Heart right ventricle (tissue), 16 donors: ENCODE measurements around the gene OCA2. TPM values are rescaled to one million over a fixed set of nuclear protein-coding genes. Genes with fewer than 3 reads are reported as not detected.

Experiments used
- ATAC-seq, 8 donors: fragments of 200-7000 bp; cut with Tn5 transposase; one replicate each; pipeline ENCODE4 v1.9.1; 2020; ENCODE audit warnings: mild to moderate bottlenecking in 8 of 8, moderate library complexity in 8 of 8, moderate number of reproducible peaks in 1 of 8
- DNase-seq, 2 donors: peaks; one replicate each; pipeline ENCODE4 v3.0.0-alpha.2; 2020
- H3K27ac ChIP-seq, 10 donors: fragments of 200-600 bp; sonication (generic) in 2 of 10; one replicate each; pipeline versions ENCODE4 v1.5.0 to v1.8.0; 2020 to 2022; ENCODE audit warnings: mild to moderate bottlenecking in 3 of 10
- H3K27me3 ChIP-seq, 7 donors: fragments of 200-600 bp; one replicate each; pipeline ENCODE4 v1.8.0; 2021 to 2022; ENCODE audit warnings: mild to moderate bottlenecking in 2 of 7
- H3K36me3 ChIP-seq, 9 donors: fragments of 200-600 bp; sonication (generic) in 1 of 9; one replicate each; pipeline versions ENCODE4 v1.5.0 to v1.8.0; 2020 to 2022; ENCODE audit warnings: mild to moderate bottlenecking in 2 of 9
- H3K4me1 ChIP-seq, 9 donors: fragments of 200-600 bp; sonication (generic) in 1 of 9; one replicate each; pipeline versions ENCODE4 v1.5.0 to v1.8.0; 2020 to 2022; ENCODE audit warnings: mild to moderate bottlenecking in 4 of 9
- H3K4me3 ChIP-seq, 10 donors: fragments of 200-600 bp; sonication (generic) in 2 of 10; one replicate each; pipeline versions ENCODE4 v1.5.0 to v1.8.0; 2020 to 2022; ENCODE audit warnings: mild to moderate bottlenecking in 7 of 10, moderate library complexity in 2 of 10
- H3K9me3 ChIP-seq, 11 donors: fragments of 200-600 bp in 10 of 11; sonication (generic) in 2 of 11; one replicate each; pipeline versions ENCODE4 v1.5.0 to v1.8.0; 2013 to 2022; ENCODE audit warnings: mild to moderate bottlenecking in 2 of 11, control low read depth in 1 of 11, moderate library complexity in 1 of 11
- WGBS, 2 donors: extraction: QIAGEN DNeasy Blood & Tissue Kit; methylation state at CpG; one replicate each; pipeline ENCODE4 v1.1.7; 2013; ENCODE audit warnings: inconsistent platforms in 1 of 2; 5-methylcytosine and 5-hydroxymethylcytosine counted together
- intact Hi-C, 10 donors: fragments of 100-400 bp; cut with DNase I; formaldehyde crosslinking; loops; one replicate each; pipeline versions ENCODE4 v1.11.1 to v1.14.2; 2022
- polyA plus RNA-seq, 2 donors: library from polyadenylated mRNA; stranded (reverse); fragments of 200-250 nt; gene quantifications; one replicate each; pipeline ENCODE4 v1.2.3, GENCODE V29; 2013
- total RNA-seq, 10 donors: library from RNA; stranded (reverse); fragmentation: NEBNext Ultra II Directional in 3 of 10; extraction: Animal tissue kit (Norgen Biotek cat#: 25700) in 3 of 10; gene quantifications; one replicate each; pipeline versions ENCODE4 v1.2.1 to v1.2.4, GENCODE V29; 2021 to 2023
- TF ChIP-seq, protein P1 (sequence below), 9 donors: fragments of 200-600 bp; sonication (generic) in 2 of 9; IDR thresholded peaks; one replicate each; pipeline versions ENCODE4 v1.5.0 to v1.8.0; 2021 to 2022; ENCODE audit warnings: antibody characterized with exemption in 9 of 9, mild to moderate bottlenecking in 5 of 9, moderate library complexity in 1 of 9
- donor health status: Arrhythmogenic right ventricular cardiomyopathy.
- donor health status: ischemic (EF 13 %, LVEDD 7.1; RV severe dilation, severe dysfunction).
- donor health status: healthy with polysubstance abuse.
- donor health status: DM: no; HTN: yes; CAD: no.
- donor health status: DM: no; HTN: no; CAD: no.
- donor health status: ischemic (EF 25% LVEDD 6.9; RV normal size, moderate dysfunction).
- donor health status: ischemic (EF 25% LVEDD 5.7; RV mildly dilated, moderate dysfunction).
- donor health status: healthy.
- donor health status: DM: yes; HTN: yes; CAD: no.
- donor health status: Ischemic cardiomyopathy.
- donor health status: ischemic (EF 35%, LVEDD 5.7; RV mildly dilated, moderate dysfunction).
- donor health status: nonischemic (EF 11% LVEDD 7.7; RV severe dilation, severe dysfunction).
- donor health status: DM: yes; HTN: yes; CAD: no.
- donor health status: PGD.
- donor health status: ischemic (EF 29% LVEDD 5.4; RV normal size, mild dysfunction).
- donor health status: nonischemic (EF 23%, LVEDD 6.1; RV moderate dilation, normal function).

OCA2 gene
- total and polyA plus RNA-seq, 12 donors, result 0.04 to 0.32 (median 0.17) TPM; not detected in 6

DNA sequence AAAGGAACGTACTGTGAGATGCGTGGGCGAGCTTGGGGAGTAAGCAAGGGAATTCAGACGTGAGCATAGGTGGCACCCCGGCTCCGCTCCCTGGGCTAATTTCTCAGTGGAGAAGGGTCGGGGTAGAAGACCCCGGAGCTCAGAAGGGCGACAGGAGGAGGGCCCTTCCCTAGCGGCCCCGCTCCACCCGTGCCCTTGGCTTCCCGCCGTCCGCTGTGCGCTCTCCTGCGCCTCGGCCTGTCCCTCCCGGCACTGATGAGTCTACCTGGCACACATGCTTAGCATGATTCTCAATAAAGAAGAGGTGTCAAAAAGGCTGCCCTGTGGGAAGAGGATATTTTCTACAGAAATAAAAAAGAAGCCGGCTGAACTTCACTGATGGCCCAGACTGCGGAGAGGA, 292.7 kb downstream of the OCA2 start:
- Histone ChIP-seq H3K4me3 (no peak overlapping the region), H3K4me1 (no peaks in the 10 kb centered on the region), H3K9me3 (peaks cover 0 to 22% (median 0%) of the 10 kb centered on the region in 11 donors), H3K27me3 (no peaks in the 10 kb centered on the region), H3K27ac (no peak overlapping the region), H3K36me3 (no peaks in the 10 kb centered on the region)
- no peak for DNase-seq
- TF ChIP-seq, protein P1, sequence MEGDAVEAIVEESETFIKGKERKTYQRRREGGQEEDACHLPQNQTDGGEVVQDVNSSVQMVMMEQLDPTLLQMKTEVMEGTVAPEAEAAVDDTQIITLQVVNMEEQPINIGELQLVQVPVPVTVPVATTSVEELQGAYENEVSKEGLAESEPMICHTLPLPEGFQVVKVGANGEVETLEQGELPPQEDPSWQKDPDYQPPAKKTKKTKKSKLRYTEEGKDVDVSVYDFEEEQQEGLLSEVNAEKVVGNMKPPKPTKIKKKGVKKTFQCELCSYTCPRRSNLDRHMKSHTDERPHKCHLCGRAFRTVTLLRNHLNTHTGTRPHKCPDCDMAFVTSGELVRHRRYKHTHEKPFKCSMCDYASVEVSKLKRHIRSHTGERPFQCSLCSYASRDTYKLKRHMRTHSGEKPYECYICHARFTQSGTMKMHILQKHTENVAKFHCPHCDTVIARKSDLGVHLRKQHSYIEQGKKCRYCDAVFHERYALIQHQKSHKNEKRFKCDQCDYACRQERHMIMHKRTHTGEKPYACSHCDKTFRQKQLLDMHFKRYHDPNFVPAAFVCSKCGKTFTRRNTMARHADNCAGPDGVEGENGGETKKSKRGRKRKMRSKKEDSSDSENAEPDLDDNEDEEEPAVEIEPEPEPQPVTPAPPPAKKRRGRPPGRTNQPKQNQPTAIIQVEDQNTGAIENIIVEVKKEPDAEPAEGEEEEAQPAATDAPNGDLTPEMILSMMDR (IDR thresholded peaks at IDR 0.05), result no peak
- WGBS, 2 donors, result 92 to 93% methylated on average over 21 of the region's 21 CpGs
- intact Hi-C loops, result no loop called here
- peak in 1 of 8 donors; percentile 20 for ATAC-seq

DNA sequence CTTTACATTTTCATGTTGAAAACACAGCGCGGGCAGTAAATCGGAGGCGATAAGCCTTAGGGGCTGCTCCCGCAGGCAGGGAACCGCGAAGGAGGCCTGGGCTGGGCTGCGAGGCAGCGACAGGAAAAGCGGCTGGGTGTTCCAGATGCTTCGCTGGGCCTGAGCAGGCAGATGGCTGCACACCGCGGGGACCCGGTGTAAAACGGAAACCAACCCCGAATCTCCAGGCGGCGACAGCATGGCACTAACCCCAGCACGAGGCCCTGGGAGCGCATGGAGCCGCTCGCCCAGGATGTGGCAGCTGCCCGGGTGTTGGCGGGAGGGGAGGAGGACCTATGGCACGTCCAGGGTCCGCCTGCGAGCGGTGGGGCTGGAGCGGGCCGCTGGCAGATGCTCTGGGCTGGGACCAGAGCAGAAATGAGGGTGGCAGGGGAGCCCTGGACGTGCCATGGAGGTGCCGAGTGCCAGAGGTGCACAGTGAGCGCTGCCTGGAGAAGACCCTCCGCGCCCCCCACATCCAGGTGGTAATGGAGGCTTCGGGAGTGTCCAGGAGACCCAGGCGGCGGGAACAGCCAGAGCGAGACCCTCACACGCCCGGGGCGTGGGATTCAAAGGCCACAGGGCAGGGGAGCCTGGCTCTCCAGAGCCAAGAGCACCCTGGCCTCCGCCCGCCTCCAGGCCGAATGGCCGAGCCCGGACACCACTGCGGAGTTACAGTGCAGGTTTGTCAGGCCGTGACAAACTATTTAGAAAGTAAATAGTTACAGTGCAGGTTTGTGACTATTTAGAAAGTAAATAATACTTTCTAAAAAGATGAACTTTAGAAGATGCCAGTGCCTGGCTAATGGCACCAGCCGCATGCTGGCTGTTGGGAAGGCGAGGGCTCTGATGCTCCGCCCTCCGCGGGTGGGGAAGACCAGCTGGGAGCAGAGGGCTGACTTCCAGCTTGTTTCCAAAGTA, 293.6 kb downstream of the OCA2 start:
- WGBS, 2 donors, result 92% methylated on average over 54 of the region's 54 CpGs
- Histone ChIP-seq H3K36me3 (no peaks in the 10 kb centered on the region), H3K9me3 (peaks cover 0 to 22% (median 0%) of the 10 kb centered on the region in 11 donors), H3K27me3 (no peaks in the 10 kb centered on the region), H3K4me1 (no peaks in the 10 kb centered on the region), H3K27ac (no peak overlapping the region), H3K4me3 (no peak overlapping the region)
- DNase-seq (no peak), ATAC-seq (no peak)
- intact Hi-C loops, result no loop called here
- TF ChIP-seq, protein P1 (IDR thresholded peaks at IDR 0.05), result no peak

DNA sequence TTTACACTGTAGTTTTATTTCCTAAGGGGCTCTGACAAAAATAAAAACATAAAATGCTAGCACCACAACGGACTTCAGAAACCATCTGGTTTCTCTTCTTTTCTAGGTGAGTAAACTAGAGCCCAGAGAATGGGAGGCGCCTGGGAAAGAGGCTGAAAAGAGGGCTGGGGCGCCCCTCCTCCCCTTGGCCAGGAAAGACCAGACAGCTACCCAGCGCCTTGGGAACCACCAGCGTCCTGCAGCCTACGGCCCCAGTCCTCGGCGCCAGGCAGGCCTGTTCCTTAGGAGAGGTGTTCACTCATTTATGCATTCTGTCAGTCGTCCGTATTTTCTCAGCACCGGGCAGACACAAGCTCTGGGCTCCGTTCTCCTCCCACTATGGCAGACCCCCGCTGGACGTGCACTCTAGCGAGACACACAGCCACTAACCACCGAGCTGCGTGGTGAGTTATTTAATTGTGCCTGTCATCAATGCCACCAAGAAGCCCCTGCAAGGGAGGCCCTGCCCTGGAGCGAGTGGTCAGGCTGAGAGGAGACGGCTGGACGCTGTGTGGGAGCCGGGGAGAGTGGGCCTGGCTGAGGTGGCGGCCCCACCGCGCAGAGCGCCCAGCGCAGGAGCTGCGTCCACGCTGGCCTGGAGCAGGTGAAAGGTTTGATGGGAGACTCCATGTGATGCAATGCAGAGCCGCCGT, 294.4 kb downstream of the OCA2 start:
- Histone ChIP-seq H3K27ac (no peak overlapping the region), H3K27me3 (no peaks in the 10 kb centered on the region), H3K9me3 (peaks cover 0 to 22% (median 0%) of the 10 kb centered on the region in 11 donors), H3K4me1 (no peaks in the 10 kb centered on the region), H3K36me3 (no peaks in the 10 kb centered on the region), H3K4me3 (no peak overlapping the region)
- intact Hi-C loops, result no loop called here
- WGBS, 2 donors, result 88 to 89% methylated on average over 30 of the region's 30 CpGs
- TF ChIP-seq, protein P1 (IDR thresholded peaks at IDR 0.05), result no peak
- DNase-seq (no peak), ATAC-seq (no peak)

DNA sequence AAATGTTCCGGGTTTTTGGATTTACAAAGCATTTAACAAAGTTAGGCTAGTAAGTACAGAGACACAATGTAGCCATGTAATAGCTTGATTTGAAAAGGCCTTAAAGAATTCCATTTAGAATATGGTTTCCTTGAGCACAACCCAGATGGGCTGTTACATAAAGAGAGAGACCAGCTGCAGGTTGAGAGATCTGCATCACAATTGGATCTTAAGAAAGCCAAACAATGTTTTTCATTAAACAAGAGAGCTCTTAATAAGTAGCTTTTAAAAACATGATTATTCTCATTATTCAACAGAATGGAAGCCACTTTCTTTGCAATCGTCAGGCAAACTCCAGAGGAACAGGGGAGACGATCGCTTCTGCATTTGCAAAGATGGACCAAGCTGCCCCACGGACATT, 300.3 kb downstream of the OCA2 start:
- Histone ChIP-seq H3K36me3 (no peaks in the 10 kb centered on the region), H3K27ac (no peak overlapping the region), H3K4me1 (no peaks in the 10 kb centered on the region), H3K27me3 (no peaks in the 10 kb centered on the region), H3K4me3 (no peak overlapping the region), H3K9me3 (peaks cover 0 to 5% (median 0%) of the 10 kb centered on the region in 11 donors)
- ATAC-seq, result no peak
- WGBS, 2 donors, result 76 to 85% methylated on average over 5 of the region's 5 CpGs
- no peak for DNase-seq
- TF ChIP-seq, protein P1 (IDR thresholded peaks at IDR 0.05), result no peak
- intact Hi-C loops, result loop anchor here in 1 of 10 donors (10.0 kb wide), 1 partner anchor 54 kb away; no protein-coding TSS in a partner anchor
